HepG2 (cell line): ENCODE results near the gene UBE2L6. TPM values are rescaled to one million over a fixed set of nuclear protein-coding genes. Genes with fewer than 3 reads are reported as not detected.
A peak's percentile ranks its signal among the peaks of the same experiment; 100 is the strongest.

ENCODE experiments used
- BRCA1 ChIP-seq: sonication (generic); formaldehyde crosslinking; IDR thresholded peaks from 2 replicates; pipeline ENCODE4 v1.4.0; 2020; ENCODE audit warnings: missing genetic modification reagents
- EEA1 ChIP-seq: sonication (generic); formaldehyde crosslinking; IDR thresholded peaks from 2 replicates; pipeline ENCODE4 v1.5.1; 2020; ENCODE audit warnings: mild to moderate bottlenecking, missing genetic modification reagents, borderline replicate concordance
- EED ChIP-seq: sonication (generic); formaldehyde crosslinking; IDR thresholded peaks from 2 replicates; pipeline ENCODE4 v1.5.0; 2020; ENCODE audit warnings: mild to moderate bottlenecking, missing genetic modification reagents
- GPN1 ChIP-seq: sonication (generic); formaldehyde crosslinking; IDR thresholded peaks from 2 replicates; pipeline ENCODE4 v1.5.1; 2020; ENCODE audit warnings: missing genetic modification reagents, borderline replicate concordance
- ISL2 ChIP-seq: sonication (generic); formaldehyde crosslinking; IDR thresholded peaks from 2 replicates; pipeline ENCODE4 v1.5.0; 2020; ENCODE audit warnings: missing genetic modification reagents
- MIXL1 ChIP-seq: IDR thresholded peaks from 2 replicates; pipeline ENCODE4 v1.6.1; 2016
- MXD4 ChIP-seq: IDR thresholded peaks from 2 replicates; pipeline ENCODE4 v1.6.1; 2016; ENCODE audit warnings: mild to moderate bottlenecking, missing biosample characterization, missing genetic modification reagents
- MXI1 ChIP-seq: IDR thresholded peaks from 3 replicates; pipeline ENCODE4 v1.6.1; 2012; ENCODE audit warnings: low read depth, low read length, inconsistent platforms, borderline replicate concordance
- NR2F2 ChIP-seq: IDR thresholded peaks from 2 replicates; pipeline ENCODE4 v1.6.1; 2012; ENCODE audit warnings: low read depth, inconsistent platforms, borderline replicate concordance
- PHF21A ChIP-seq: sonication (generic); formaldehyde crosslinking; IDR thresholded peaks from 2 replicates; pipeline ENCODE4 v1.5.0; 2020; ENCODE audit warnings: mild to moderate bottlenecking, missing genetic modification reagents
- PHF8 ChIP-seq: sonication (generic); formaldehyde crosslinking; IDR thresholded peaks from 2 replicates; pipeline ENCODE4 v1.5.0; 2020; ENCODE audit warnings: missing genetic modification reagents
- PITX1 ChIP-seq: sonication (generic); formaldehyde crosslinking; IDR thresholded peaks from 2 replicates; pipeline ENCODE4 v1.5.1; 2020; ENCODE audit warnings: mild to moderate bottlenecking, missing genetic modification reagents
- SIX4 ChIP-seq: sonication (generic); formaldehyde crosslinking; IDR thresholded peaks from 2 replicates; pipeline ENCODE4 v1.4.0; 2020; ENCODE audit warnings: missing genetic modification reagents
- SMAD3 ChIP-seq: sonication (generic); formaldehyde crosslinking; IDR thresholded peaks from 2 replicates; pipeline ENCODE4 v1.4.0; 2020; ENCODE audit warnings: missing genetic modification reagents
- TBL1XR1 ChIP-seq: fragments of 150-350 bp; IDR thresholded peaks from 2 replicates; pipeline ENCODE4 v1.6.1; 2014; ENCODE audit warnings: borderline replicate concordance, low read length; ENCODE audit not compliant: partially characterized antibody
- ZBTB7B ChIP-seq: sonication (generic); formaldehyde crosslinking; IDR thresholded peaks from 2 replicates; pipeline ENCODE4 v1.4.0; 2020; ENCODE audit warnings: missing genetic modification reagents
- ZNF501 ChIP-seq: sonication (generic); formaldehyde crosslinking; IDR thresholded peaks from 2 replicates; pipeline ENCODE4 v1.5.1; 2020; ENCODE audit warnings: mild to moderate bottlenecking, moderate library complexity, missing genetic modification reagents
- ZNF644 ChIP-seq: IDR thresholded peaks from 2 replicates; pipeline ENCODE4 v1.6.1; 2016; ENCODE audit warnings: low read depth
- ZNF7 ChIP-seq: IDR thresholded peaks from 2 replicates; pipeline ENCODE4 v1.6.1; 2016; ENCODE audit warnings: missing biosample characterization, missing genetic modification reagents
- polyA plus RNA-seq, 8 experiments: library from polyadenylated mRNA; depleted of rRNA in 3 of 8; stranded (reverse) in 7 of 8; unstranded in 1 of 8; fragments of >200 nt; fragmentation: Illumina TruSeq in 4 of 8; extraction: Trizol in 4 of 8; gene quantifications; 2 replicates each; pipeline versions ENCODE4 v1.2.1 to v1.2.3, GENCODE V29; 2011 to 2016; ENCODE audit warnings: low read depth in 4 of 8, missing spikeins in 1 of 8, mixed read lengths in 1 of 8; ENCODE audit not compliant: insufficient read depth in 1 of 8
- total RNA-seq, 5 experiments: library from RNA; depleted of rRNA; stranded (reverse); fragments of >200 nt; fragmentation: Illumina TruSeq; extraction: Trizol; gene quantifications; 2 replicates each; pipeline ENCODE4 v1.2.3, GENCODE V29; 2016; ENCODE audit warnings: low read depth in 1 of 5
- TF ChIP-seq, protein P1 (sequence below): sonication (generic); formaldehyde crosslinking; IDR thresholded peaks from 2 replicates; pipeline ENCODE4 v1.4.0; 2020; ENCODE audit warnings: missing genetic modification reagents, borderline replicate concordance
- TF ChIP-seq, protein P2 (sequence below): IDR thresholded peaks from 2 replicates; pipeline ENCODE4 v1.6.1; 2012; ENCODE audit warnings: inconsistent platforms
- TF ChIP-seq, protein P3 (sequence below): sonication (generic); formaldehyde crosslinking; IDR thresholded peaks from 2 replicates; pipeline ENCODE4 v1.9.0; 2022; ENCODE audit warnings: low read depth, missing genetic modification reagents
- TF ChIP-seq, protein P4 (sequence below): sonication (generic); formaldehyde crosslinking; IDR thresholded peaks from 2 replicates; pipeline ENCODE4 v1.4.0; 2020; ENCODE audit warnings: missing genetic modification reagents, borderline replicate concordance
- TF ChIP-seq, protein P5 (sequence below): sonication (generic); formaldehyde crosslinking; IDR thresholded peaks from 2 replicates; pipeline ENCODE4 v1.5.0; 2020; ENCODE audit warnings: mild to moderate bottlenecking, missing genetic modification reagents

Gene UBE2L6
- total and polyA plus RNA-seq, 2 of the 13 experiments (the other 11 are each of a cell fraction or from before 2014, with no cell fraction given) = 30.3 to 30.4 TPM

DNA sequence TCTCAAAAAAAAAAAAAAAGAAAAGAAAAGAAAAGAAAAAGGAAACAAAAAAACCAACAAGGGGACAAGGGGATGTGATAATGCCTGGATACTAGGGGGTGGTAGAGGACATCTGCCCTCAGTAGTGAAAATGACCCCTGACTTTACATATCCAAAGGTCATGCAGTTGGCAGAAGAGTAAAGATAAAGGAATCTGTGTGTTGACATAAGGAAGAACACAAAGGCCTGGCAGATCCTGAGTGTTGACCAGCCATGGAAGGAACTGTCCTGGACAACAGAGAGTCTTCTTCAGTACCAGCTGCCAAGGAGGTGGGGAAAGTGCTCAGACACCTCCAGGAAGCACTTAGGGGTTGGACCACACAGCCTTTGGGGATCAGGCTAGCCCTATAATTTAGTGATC is 64.6 kb downstream of the UBE2L6 start (continued):
- TF ChIP-seq, protein P1, sequence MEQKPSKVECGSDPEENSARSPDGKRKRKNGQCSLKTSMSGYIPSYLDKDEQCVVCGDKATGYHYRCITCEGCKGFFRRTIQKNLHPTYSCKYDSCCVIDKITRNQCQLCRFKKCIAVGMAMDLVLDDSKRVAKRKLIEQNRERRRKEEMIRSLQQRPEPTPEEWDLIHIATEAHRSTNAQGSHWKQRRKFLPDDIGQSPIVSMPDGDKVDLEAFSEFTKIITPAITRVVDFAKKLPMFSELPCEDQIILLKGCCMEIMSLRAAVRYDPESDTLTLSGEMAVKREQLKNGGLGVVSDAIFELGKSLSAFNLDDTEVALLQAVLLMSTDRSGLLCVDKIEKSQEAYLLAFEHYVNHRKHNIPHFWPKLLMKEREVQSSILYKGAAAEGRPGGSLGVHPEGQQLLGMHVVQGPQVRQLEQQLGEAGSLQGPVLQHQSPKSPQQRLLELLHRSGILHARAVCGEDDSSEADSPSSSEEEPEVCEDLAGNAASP (CRISPR knock-in tag) = peak; percentile 73; the same call in 1 of the 2 replicates
- TF ChIP-seq PITX1 (CRISPR knock-in tag) (peak; percentile 55; the same call in 1 of the 2 replicates), MXI1 (peak; percentile 37; the same call in 1 of the 3 replicates), TBL1XR1 (no peak), PHF8 (0 out of 2 replicates have a peak, but pooled peaks have one; percentile 29), MIXL1 (CRISPR knock-in tag) (peak; percentile 68; the same call in 1 of the 2 replicates), GPN1 (CRISPR knock-in tag) (no peak), SIX4 (CRISPR knock-in tag) (no peak), SMAD3 (CRISPR knock-in tag) (peak; percentile 52; the same call in 1 of the 2 replicates), ZNF644 (CRISPR knock-in tag) (0 out of 2 replicates have a peak, but pooled peaks have one; percentile 14), BRCA1 (CRISPR knock-in tag) (no peak), PHF21A (CRISPR knock-in tag) (peak; percentile 27; the same call in 1 of the 2 replicates), ZNF501 (CRISPR knock-in tag) (no peak), ISL2 (CRISPR knock-in tag) (peak; percentile 70), MXD4 (CRISPR knock-in tag) (0 out of 2 replicates have a peak, but pooled peaks have one; percentile 31), EEA1 (CRISPR knock-in tag) (no peak), EED (CRISPR knock-in tag) (no peak), ZBTB7B (CRISPR knock-in tag) (peak; percentile 72; the same call in 1 of the 2 replicates), NR2F2 (peak; percentile 95), ZNF7 (CRISPR knock-in tag) (peak; percentile 47; the same call in 1 of the 2 replicates)
- TF ChIP-seq, protein P2, sequence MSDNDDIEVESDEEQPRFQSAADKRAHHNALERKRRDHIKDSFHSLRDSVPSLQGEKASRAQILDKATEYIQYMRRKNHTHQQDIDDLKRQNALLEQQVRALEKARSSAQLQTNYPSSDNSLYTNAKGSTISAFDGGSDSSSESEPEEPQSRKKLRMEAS = peak; percentile 48; the same call in 1 of the 2 replicates
- TF ChIP-seq, protein P3, sequence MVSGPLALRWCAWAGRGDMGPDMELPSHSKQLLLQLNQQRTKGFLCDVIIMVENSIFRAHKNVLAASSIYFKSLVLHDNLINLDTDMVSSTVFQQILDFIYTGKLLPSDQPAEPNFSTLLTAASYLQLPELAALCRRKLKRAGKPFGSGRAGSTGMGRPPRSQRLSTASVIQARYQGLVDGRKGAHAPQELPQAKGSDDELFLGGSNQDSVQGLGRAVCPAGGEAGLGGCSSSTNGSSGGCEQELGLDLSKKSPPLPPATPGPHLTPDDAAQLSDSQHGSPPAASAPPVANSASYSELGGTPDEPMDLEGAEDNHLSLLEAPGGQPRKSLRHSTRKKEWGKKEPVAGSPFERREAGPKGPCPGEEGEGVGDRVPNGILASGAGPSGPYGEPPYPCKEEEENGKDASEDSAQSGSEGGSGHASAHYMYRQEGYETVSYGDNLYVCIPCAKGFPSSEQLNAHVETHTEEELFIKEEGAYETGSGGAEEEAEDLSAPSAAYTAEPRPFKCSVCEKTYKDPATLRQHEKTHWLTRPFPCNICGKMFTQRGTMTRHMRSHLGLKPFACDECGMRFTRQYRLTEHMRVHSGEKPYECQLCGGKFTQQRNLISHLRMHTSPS (CRISPR knock-in tag) = peak; percentile 86
- TF ChIP-seq, protein P4, sequence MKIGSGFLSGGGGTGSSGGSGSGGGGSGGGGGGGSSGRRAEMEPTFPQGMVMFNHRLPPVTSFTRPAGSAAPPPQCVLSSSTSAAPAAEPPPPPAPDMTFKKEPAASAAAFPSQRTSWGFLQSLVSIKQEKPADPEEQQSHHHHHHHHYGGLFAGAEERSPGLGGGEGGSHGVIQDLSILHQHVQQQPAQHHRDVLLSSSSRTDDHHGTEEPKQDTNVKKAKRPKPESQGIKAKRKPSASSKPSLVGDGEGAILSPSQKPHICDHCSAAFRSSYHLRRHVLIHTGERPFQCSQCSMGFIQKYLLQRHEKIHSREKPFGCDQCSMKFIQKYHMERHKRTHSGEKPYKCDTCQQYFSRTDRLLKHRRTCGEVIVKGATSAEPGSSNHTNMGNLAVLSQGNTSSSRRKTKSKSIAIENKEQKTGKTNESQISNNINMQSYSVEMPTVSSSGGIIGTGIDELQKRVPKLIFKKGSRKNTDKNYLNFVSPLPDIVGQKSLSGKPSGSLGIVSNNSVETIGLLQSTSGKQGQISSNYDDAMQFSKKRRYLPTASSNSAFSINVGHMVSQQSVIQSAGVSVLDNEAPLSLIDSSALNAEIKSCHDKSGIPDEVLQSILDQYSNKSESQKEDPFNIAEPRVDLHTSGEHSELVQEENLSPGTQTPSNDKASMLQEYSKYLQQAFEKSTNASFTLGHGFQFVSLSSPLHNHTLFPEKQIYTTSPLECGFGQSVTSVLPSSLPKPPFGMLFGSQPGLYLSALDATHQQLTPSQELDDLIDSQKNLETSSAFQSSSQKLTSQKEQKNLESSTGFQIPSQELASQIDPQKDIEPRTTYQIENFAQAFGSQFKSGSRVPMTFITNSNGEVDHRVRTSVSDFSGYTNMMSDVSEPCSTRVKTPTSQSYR (CRISPR knock-in tag) = no peak; the same call in 1 of the 2 replicates
- TF ChIP-seq, protein P5, sequence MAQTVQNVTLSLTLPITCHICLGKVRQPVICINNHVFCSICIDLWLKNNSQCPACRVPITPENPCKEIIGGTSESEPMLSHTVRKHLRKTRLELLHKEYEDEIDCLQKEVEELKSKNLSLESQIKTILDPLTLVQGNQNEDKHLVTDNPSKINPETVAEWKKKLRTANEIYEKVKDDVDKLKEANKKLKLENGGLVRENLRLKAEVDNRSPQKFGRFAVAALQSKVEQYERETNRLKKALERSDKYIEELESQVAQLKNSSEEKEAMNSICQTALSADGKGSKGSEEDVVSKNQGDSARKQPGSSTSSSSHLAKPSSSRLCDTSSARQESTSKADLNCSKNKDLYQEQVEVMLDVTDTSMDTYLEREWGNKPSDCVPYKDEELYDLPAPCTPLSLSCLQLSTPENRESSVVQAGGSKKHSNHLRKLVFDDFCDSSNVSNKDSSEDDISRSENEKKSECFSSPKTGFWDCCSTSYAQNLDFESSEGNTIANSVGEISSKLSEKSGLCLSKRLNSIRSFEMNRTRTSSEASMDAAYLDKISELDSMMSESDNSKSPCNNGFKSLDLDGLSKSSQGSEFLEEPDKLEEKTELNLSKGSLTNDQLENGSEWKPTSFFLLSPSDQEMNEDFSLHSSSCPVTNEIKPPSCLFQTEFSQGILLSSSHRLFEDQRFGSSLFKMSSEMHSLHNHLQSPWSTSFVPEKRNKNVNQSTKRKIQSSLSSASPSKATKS (CRISPR knock-in tag) = no peak
